ENCODE data around the gene PUS1.

Gene PUS1

GRCh38 chr12:131922772-131923171 lies 6.3 kb upstream of the PUS1 start:
- H3K27ac ChIP-seq = no peak overlapping the region
- no peak for TF ChIP-seq CTCF (conservative IDR thresholded peaks at IDR 0.05)

- H3K27ac ChIP-seq = no peak overlapping the region
- no peak for TF ChIP-seq CTCF (conservative IDR thresholded peaks at IDR 0.05)
These were observed 5.8 kb upstream of the PUS1 start for GRCh38 chr12:131923260-131923659.

- no peak overlapping the region for H3K27ac ChIP-seq
- TF ChIP-seq CTCF (conservative IDR thresholded peaks at IDR 0.05) = no peak
These were observed 1.7 kb upstream of the PUS1 start for GRCh38 chr12:131927110-131928079.

- TF ChIP-seq CTCF (conservative IDR thresholded peaks at IDR 0.05) = no peak
- H3K27ac ChIP-seq = peak overlapping the region; percentile 80
These were observed 881 bp upstream of the PUS1 start for GRCh38 chr12:131928080-131928710.

GRCh38 chr12:131929581-131930456 lies 743 bp downstream of the PUS1 start:
- peak overlapping the region; percentile 80 for H3K27ac ChIP-seq

GRCh38 chr12:131930510-131930909 lies 1.4 kb downstream of the PUS1 start:
- peak overlapping the region; percentile 80; the same call in 1 of the 2 replicates for H3K27ac ChIP-seq
- no peak for TF ChIP-seq CTCF (conservative IDR thresholded peaks at IDR 0.05)

More at GRCh38 chr12:131929581-131930456, 743 bp downstream of the PUS1 start:
- TF ChIP-seq CTCF (conservative IDR thresholded peaks at IDR 0.05) = no peak
